Measurements from ENCODE around the gene TNNT3.

The TNNT3 gene

GRCh38 chr11:1949922-1950321 is 30.4 kb downstream of the TNNT3 start:
- no peak for DNase-seq (ENCODE audit: low read depth in 2 of 2, low spot score in 1 of 2)

DNA sequence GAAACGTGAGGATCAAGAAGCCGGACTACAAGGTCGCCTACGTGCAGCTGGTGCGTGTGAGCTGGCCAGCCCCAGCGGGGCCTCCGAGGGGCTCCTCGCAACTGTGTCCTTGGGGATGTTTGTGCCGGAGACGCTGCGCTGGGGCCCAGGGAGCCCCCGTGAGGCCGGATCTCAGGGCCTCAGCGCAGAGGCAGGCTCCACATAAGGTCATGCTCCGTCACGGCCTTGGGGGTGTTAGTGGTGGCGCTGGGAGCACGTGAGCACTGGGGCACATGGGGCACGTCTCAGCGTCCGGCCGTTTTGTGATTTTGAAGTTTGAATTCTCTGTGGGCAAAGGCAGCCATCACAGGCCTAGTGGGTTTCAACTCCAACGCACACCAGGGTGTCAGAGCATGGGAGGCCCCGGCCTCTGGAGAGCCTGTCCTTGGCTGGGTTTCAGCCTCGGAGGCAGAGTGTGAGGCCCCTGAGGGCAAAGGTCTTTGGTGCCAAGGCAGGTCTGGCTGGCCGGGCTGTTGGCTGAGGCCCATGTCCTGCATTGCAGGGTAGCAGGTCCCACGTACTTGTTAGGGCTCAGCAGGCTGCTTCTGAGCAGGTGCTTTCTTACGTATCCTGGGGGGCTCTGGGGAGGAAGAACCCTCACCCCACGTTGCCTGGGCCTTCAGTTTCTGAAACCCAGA is 33.4 kb downstream of the TNNT3 start:
- no peak for DNase-seq (ENCODE audit: low read depth in 2 of 2, low spot score in 1 of 2)

DNA sequence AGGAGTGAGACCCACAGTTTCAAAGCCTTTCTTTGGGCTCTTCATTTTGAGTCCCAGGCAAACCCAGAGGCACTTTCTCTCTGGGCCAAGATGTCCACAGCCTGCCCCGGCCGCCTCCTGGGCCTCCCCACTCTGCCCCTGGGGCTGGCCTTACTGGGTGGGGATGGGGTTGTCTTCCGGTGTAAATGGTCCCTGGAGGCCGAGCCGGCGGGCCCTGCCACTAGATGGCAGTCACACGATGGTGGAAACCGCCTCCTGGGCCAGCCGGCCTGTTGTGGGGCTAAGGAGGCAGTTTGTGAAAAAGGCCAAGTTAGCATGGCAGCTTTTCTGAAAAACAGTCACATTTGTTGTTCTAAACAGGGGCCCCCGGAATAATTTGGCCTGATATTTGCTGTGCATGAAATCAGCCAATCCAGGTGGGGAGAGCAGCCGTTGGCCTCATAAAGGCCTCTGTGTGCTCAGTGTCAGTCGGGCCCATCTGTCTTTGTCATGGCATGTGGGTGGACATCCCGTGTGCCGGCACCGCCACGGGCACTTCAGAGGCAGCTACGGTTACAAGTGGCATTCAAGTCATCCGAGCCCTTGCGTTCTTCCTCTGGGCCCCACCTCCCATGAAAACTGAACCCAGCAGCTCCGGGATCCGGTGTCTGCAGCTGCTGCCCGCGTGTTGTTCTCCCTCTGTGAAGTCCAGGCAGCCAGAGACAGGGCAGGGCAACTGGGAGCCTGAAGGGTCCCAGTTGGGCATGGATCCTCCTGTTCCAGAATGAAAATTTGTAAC is 34.2 kb downstream of the TNNT3 start:
- DNase-seq (ENCODE audit: low read depth in 2 of 2, low spot score in 1 of 2) = no peak

DNA sequence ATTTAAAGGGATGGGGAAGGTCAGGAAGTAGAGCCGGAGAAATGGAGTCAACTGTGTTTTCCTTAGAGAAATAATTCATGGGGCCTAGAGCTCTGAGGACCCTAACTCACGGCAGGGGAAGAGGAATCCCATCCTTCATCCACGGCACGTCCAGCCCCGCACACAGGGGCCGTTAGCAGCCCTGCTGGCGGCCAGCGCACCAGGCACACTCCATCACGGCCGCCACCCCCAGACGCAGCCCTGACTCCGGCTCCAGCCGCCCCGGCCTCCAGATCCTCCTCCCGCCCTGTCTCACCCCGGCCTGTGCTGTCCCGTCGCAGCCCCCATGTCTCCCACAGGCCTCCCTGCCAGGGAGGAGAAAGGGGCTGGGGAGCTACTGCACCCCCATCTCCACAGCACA is 38.9 kb downstream of the TNNT3 start:
- no peak for DNase-seq (ENCODE audit: low read depth in 2 of 2, low spot score in 1 of 2)

DNA sequence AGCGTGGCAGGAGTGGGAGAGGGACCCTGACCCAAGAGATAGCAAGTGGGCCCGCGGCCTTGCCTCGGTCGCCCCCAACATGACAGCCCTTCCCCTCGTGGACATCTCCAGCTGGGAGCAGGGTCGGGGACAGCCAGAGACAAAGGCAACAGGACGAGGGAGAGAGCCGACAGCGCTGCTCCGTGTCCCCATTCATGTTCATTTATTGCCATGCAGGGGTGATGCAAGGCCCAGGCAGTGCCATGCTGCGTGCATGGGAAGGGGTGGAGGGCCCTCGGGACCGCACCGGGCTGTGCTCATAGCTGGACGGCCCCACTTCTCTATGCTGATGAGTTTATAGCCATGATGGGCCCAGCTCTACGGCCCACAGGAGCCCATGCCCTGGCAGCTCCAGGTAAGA is 40.3 kb downstream of the TNNT3 start:
- DNase-seq (ENCODE audit: low read depth in 2 of 2, low spot score in 1 of 2) = no peak

DNA sequence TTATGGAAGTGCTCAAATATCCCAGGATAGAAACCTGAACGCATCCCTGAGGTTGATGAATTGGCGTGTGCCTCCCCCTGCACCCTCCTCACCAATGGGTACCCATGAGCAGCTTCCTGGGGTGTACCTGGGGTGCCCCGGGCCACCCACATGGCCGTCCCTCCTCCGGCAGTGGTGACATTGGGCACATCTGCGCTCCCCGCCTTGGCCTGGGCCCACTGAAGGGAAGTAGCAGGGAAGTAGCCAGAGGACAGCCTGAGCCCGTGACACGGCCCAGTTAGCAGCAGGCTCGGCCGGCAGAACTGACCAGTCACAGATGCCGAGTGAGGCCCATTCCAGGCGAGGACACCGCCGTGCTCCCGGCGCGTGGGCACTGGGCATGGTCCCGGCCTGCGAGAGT is 44.4 kb downstream of the TNNT3 start:
- DNase-seq (ENCODE audit: low read depth in 2 of 2, low spot score in 1 of 2) = no peak

DNA sequence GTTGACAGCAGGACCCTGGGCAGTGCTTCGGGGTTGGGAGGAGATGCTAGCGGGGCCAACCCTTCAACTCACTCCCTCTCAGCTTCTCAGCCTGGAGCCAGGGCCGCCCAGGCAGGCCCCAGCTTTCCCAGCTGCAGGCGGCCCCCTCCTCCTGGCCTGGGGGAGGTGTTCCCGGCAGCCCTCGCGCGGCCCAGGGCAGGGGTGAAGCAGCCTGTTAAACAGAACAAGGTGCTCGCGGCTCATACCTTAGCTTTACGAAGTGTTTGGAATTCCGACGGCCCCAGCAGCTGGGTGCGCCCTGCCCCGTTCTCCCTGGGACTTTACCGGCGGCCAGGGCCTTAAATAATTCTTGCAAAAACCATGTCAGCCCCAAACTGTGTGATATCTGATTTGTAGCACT is 44.8 kb downstream of the TNNT3 start:
- no peak for DNase-seq (ENCODE audit: low read depth in 2 of 2, low spot score in 1 of 2)

GRCh38 chr11:1964955-1965354 is 45.5 kb downstream of the TNNT3 start:
- DNase-seq (ENCODE audit: low read depth in 2 of 2, low spot score in 1 of 2) = no peak

- DNase-seq (ENCODE audit: low read depth in 2 of 2, low spot score in 1 of 2) = no peak
Measured at GRCh38 chr11:1966531-1966930, 47.0 kb downstream of the TNNT3 start.

DNA sequence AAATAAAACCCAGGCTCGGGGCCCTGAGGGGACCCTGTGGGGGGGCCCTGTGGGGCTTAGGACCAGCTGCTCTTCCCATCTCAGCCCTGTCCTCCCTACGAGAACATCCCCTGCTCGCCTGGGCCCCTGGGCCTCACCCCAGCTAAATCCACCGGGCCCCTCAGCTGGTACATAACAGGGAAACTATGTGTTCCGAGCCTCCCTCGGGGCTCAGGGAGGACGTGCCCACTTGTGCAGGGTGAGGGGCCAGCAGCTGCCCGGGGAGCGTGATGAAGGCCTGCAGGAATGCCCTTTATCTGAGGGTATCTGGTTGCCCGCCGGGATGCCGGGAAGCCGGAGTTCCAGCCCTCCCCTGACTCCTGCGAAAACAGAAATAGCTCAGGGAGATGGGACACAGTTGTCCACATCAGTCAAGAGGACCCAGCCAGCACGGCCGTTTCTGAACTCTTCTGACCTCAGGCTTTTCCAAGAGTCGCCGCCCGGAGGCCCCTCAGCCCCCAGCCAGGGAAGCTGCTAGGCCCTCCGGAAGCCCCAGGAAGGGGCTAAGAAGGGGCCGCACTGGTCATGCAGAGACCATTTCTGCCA is 48.2 kb downstream of the TNNT3 start:
- no peak for DNase-seq (ENCODE audit: low read depth in 2 of 2, low spot score in 1 of 2)

DNA sequence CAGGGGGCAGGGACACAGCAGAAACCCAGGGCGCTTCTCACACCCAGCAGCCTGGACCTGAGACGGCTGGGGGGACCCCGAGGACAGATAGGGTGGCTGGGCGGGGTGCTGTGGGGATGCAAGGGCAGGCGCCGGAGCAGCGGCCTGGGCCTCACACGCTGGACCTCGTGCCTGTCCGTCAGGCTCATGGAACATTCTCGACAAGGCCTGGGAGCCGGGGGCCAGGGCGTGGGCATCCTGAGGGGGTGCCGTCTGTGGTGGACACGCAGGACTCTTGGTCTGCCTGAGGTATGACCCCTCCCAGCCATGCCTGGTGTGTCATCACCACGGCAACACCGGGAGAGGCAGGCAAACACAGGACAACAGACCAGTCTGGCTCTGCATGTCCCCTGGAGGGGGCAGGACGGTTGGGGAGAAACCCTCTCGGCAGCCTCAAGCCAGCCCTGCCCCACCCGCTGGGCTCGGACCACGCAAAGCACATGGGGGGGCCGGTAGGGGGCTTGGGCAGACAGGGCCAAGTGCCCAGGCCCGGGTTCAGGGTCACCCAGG is 49.0 kb downstream of the TNNT3 start:
- DNase-seq (ENCODE audit: low read depth in 2 of 2, low spot score in 1 of 2) = no peak

- no peak for DNase-seq (ENCODE audit: low read depth in 2 of 2, low spot score in 1 of 2)
Measured at GRCh38 chr11:1969035-1969434, 49.5 kb downstream of the TNNT3 start.

GRCh38 chr11:1969776-1970175 is 50.3 kb downstream of the TNNT3 start:
- no peak for DNase-seq (ENCODE audit: low read depth in 2 of 2, low spot score in 1 of 2)

DNA sequence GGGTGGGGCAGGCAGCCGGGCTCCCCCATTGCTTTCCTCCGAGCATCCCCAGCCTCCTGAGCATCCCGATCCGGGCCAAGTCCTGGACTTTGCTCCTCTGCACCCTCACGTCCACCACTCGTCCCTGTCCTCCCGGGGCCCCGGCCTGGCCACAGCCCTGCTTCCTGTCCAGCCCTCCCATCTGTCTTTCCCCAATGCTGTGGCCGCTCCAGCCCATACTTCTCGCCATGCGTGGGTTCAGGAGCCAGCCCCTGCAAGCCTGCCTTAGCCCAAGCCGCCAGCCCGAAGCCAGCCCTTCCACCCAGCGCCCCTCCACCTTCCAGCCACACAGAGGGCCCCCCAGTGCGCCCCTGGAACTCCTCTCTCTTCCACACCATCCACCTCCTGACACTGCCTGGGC is 51.5 kb downstream of the TNNT3 start:
- DNase-seq (ENCODE audit: low read depth in 2 of 2, low spot score in 1 of 2) = no peak

- no peak for DNase-seq (ENCODE audit: low read depth in 2 of 2, low spot score in 1 of 2)
Measured at GRCh38 chr11:1975185-1975584, 55.7 kb downstream of the TNNT3 start.

GRCh38 chr11:1978720-1979473 is 59.4 kb downstream of the TNNT3 start:
- no peak for DNase-seq (ENCODE audit: low read depth in 2 of 2, low spot score in 1 of 2)

GRCh38 chr11:1979607-1980006 is 60.1 kb downstream of the TNNT3 start:
- DNase-seq (ENCODE audit: low read depth in 2 of 2, low spot score in 1 of 2) = no peak

- DNase-seq (ENCODE audit: low read depth in 2 of 2, low spot score in 1 of 2) = no peak
Measured at GRCh38 chr11:1982873-1983600, 63.5 kb downstream of the TNNT3 start.

DNA sequence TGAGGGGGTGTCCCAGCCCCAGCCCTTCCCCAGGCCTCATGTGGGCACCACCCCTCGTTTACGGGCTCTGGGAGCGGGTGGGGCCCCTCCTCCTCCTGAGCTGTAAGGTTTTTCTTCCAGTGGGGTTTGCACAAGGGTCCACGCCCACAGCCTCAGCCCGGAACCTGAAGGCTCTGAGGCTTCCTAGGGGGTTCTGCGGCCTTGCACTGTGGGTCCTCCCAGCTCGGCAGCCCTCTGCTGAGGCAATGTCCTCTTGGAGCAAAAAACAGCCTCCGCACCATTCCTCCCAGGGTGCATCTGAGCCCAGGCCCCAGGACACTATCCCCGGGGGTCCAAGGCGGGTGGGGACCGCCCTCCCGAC is 64.1 kb downstream of the TNNT3 start:
- no peak for DNase-seq (ENCODE audit: low read depth in 2 of 2, low spot score in 1 of 2)

DNA sequence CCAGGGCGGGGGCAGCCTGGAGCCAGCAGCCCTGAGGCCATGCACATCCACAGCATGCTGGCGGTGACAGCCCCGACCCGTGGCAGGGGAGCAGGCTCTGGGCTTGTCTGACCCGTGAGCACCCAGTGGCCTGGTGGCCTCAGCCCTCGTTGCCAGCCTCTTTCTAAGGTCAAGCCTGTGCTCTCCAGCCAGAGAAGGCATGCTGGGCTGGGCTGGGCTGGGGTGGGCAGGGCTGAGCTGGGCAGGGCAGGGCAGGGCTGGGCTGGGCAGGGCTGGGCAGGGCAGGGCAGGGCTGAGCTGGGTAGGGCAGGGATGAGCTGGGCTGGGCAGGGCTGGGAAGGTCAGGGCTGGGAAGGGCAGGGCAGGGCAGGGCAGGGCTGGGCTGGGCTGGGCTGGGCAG is 67.5 kb downstream of the TNNT3 start:
- DNase-seq (ENCODE audit: low read depth in 2 of 2, low spot score in 1 of 2) = no peak

- DNase-seq (ENCODE audit: low read depth in 2 of 2, low spot score in 1 of 2) = no peak
Measured at GRCh38 chr11:1988174-1988573, 68.7 kb downstream of the TNNT3 start.

All from stimulated activated CD8-positive, alpha-beta memory T cell treated with anti-CD3 and anti-CD28 coated beads, Interleukin-4, amount 100 ng/mL, for 1 hour (primary cell).